ENCODE results near the gene GRIP2. TPM values are rescaled to one million over a fixed set of nuclear protein-coding genes. Genes with fewer than 3 reads are reported as not detected.

The GRIP2 gene
- total and polyA plus RNA-seq, 2 donors (not counting 3 experiments of a cell fraction or from before 2014, with no cell fraction given) = not detected

DNA sequence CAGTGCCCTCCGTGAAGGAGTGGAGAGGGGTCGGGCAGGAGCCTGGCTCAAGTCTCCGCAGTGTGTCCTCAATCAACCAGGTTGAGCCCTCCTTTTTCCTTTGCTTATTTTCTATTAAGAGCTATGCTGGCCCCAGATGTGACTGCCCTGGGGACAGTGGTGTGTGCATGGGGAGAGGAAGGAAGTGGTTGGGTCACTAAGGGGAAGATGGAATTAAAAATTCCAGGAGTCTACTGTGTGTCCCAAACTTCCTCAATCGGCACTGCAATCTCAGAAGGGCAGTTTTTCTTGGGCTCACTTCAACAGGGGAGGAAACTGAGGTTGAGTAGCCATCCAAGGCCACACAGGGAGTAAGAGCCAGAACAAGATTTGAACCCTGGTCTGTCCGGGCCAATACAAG is 13.7 kb upstream of the GRIP2 start:
- Histone ChIP-seq H3K4me1 (ENCODE audit: control insufficient read depth, extremely low read depth, insufficient read depth, low read length) (no peaks in the 10 kb centered on the region), H3K9ac (replicated peaks; ENCODE audit: extremely low read depth, insufficient read depth, low read length) (no peak overlapping the region), H3K4me2 (ENCODE audit: insufficient read depth, low read length) (no peak overlapping the region), H3K79me2 (ENCODE audit: control insufficient read depth, insufficient read depth, low read length) (no peaks in the 10 kb centered on the region), H3K27ac (ENCODE audit: insufficient read depth, low read depth, low read length) (no peak overlapping the region), H4K20me1 (replicated peaks; ENCODE audit: control insufficient read depth, extremely low read depth, insufficient read depth, low read length) (no peaks in the 10 kb centered on the region), H3K9me3 (replicated peaks; ENCODE audit: control insufficient read depth, insufficient read depth, low read length) (no peaks in the 10 kb centered on the region), H3K27me3 (ENCODE audit: control insufficient read depth in 2 of 2, insufficient read depth in 2 of 2, low read length in 2 of 2) (peaks cover 4 to 13% of the 10 kb centered on the region in 2 experiments), H3K9me1 (replicated peaks; ENCODE audit: control insufficient read depth, extremely low read depth, insufficient read depth, low read length) (no peaks in the 10 kb centered on the region), H3K36me3 (ENCODE audit: control insufficient read depth in 2 of 2, extremely low read depth in 1 of 2, insufficient read depth in 2 of 2, low read length in 2 of 2) (no peaks in the 10 kb centered on the region), H2AFZ (ENCODE audit: low read depth, low read length) (no peak overlapping the region), H3K4me3 (replicated peaks in 1 of 3; ENCODE audit: insufficient read depth in 1 of 3, low read depth in 1 of 3, low read length in 3 of 3) (no peak overlapping the region)
- ChIA-PET CTCF (interaction anchor here (0.9 to 1.3 kb wide), 2 partner anchors 8 to 351 kb away, joined by 3 to 5 read pairs; no protein-coding TSS in a partner anchor), POLR2A (no interaction called here)
- FAIRE-seq = no peak
- intact Hi-C loops (cut with micrococcal nuclease) = no loop called here
- TF ChIP-seq EZH2 (IDR thresholded peaks at IDR 0.05; ENCODE audit: borderline replicate concordance, low read depth, low read length, severe bottlenecking) (no peak), CTCF (IDR thresholded peaks at IDR 0.05; ENCODE audit: extremely low read depth in 1 of 2, insufficient read depth in 1 of 2, low read depth in 1 of 2, low read length in 2 of 2) (no peak), JUN (IDR thresholded peaks at IDR 0.05; ENCODE audit: borderline replicate concordance, insufficient read depth, insufficient read length, low read depth) (no peak), FOS (IDR thresholded peaks at IDR 0.05; ENCODE audit: borderline replicate concordance, insufficient read depth, low read length) (no peak), GATA2 (IDR thresholded peaks at IDR 0.05; ENCODE audit: insufficient read depth, insufficient read length, low read depth, low read length) (no peak)
- TF ChIP-seq, protein P1, sequence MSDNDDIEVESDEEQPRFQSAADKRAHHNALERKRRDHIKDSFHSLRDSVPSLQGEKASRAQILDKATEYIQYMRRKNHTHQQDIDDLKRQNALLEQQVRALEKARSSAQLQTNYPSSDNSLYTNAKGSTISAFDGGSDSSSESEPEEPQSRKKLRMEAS (IDR thresholded peaks at IDR 0.05; ENCODE audit: insufficient read depth, insufficient read length) = no peak
- dilution Hi-C loops (cut with MboI; ENCODE audit: extremely low pct_ligation_motif_present, low sequenced_read_pairs) = no loop called here
- no TSS peak for BruUV-seq (replicated peaks)
- DNase-seq (ENCODE audit: low read depth, low spot score) = no peak

Measured in endothelial cell of umbilical vein (primary cell).